GM12891 (cell line): ENCODE data around the gene ZMIZ1.

ENCODE experiments used
- PAX5 ChIP-seq: IDR thresholded peaks from 2 replicates; pipeline ENCODE4 v1.6.1; 2011; ENCODE audit warnings: low read length, moderate library complexity, mild to moderate bottlenecking; ENCODE audit not compliant: insufficient read depth, severe bottlenecking
- POLR2A ChIP-seq: IDR thresholded peaks from 2 replicates; pipeline ENCODE4 v1.6.1; 2011; ENCODE audit warnings: low read depth, low read length, control low read depth
- POLR2AphosphoS5 ChIP-seq: IDR thresholded peaks from 2 replicates; pipeline ENCODE4 v1.6.1; 2011; ENCODE audit warnings: low read depth, low read length, control low read depth
- SPI1 ChIP-seq: IDR thresholded peaks from 2 replicates; pipeline ENCODE4 v1.6.1; 2011; ENCODE audit warnings: low read depth, low read length, control low read depth
- TAF1 ChIP-seq: IDR thresholded peaks from 2 replicates; pipeline ENCODE4 v1.6.1; 2011; ENCODE audit warnings: low read depth, low read length, control low read depth

GRCh38 chr10:79249186-79250121, 180.7 kb downstream of the ZMIZ1 start:
- TF ChIP-seq POLR2A, result peak; percentile 62; the same call in 1 of the 2 replicates
- TF ChIP-seq TAF1, result peak; percentile 55; the same call in 1 of the 2 replicates
- peak; percentile 67 for TF ChIP-seq PAX5
- TF ChIP-seq SPI1, result peak; percentile 96
- TF ChIP-seq POLR2AphosphoS5, result peak; percentile 62; the same call in 1 of the 2 replicates
